Fibroblast of lung (primary cell): Measurements from ENCODE around the gene CRTAC1.

Experiments
- EZH2 ChIP-seq: IDR thresholded peaks from 2 replicates; pipeline ENCODE4 v1.5.1; 2012; ENCODE audit warnings: low read length, control low read depth, mild to moderate bottlenecking; ENCODE audit errors: missing control alignments
- TF ChIP-seq, protein P1 (sequence below), 2 donors: IDR thresholded peaks in 1 of 2; conservative IDR thresholded peaks in 1 of 2; 1 replicate in 1 of 2; 2 replicates in 1 of 2; pipeline ENCODE4 v1.5.1; 2011 to 2012; ENCODE audit warnings: low read length in 2 of 2, control low read depth in 1 of 2, inconsistent platforms in 1 of 2, low read depth in 1 of 2, mild to moderate bottlenecking in 1 of 2

GRCh38 chr10:97880109-97880508 lies 150.3 kb downstream of the CRTAC1 start:
- TF ChIP-seq, protein P1, sequence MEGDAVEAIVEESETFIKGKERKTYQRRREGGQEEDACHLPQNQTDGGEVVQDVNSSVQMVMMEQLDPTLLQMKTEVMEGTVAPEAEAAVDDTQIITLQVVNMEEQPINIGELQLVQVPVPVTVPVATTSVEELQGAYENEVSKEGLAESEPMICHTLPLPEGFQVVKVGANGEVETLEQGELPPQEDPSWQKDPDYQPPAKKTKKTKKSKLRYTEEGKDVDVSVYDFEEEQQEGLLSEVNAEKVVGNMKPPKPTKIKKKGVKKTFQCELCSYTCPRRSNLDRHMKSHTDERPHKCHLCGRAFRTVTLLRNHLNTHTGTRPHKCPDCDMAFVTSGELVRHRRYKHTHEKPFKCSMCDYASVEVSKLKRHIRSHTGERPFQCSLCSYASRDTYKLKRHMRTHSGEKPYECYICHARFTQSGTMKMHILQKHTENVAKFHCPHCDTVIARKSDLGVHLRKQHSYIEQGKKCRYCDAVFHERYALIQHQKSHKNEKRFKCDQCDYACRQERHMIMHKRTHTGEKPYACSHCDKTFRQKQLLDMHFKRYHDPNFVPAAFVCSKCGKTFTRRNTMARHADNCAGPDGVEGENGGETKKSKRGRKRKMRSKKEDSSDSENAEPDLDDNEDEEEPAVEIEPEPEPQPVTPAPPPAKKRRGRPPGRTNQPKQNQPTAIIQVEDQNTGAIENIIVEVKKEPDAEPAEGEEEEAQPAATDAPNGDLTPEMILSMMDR (conservative IDR thresholded peaks at IDR 0.05 in 1 of 2, IDR thresholded peaks at IDR 0.05 in 1 of 2; ENCODE audit: low read depth in 1 of 2, low read length in 2 of 2), result no peak
- no peak for TF ChIP-seq EZH2
